GM21526 (cell line): ENCODE results near the gene NAP1L1.
A peak's percentile ranks its signal among the peaks of the same experiment; 100 is the strongest.

Source experiments
- ATAC-seq: cut with Tn5 transposase; IDR thresholded peaks from one replicate; pipeline ENCODE4 v1.9.1; 2021; ENCODE audit warnings: moderate library complexity; ENCODE audit not compliant: unreplicated experiment, low FRiP score

NAP1L1 gene

GRCh38 chr12:76024102-76024781, 60.2 kb downstream of the NAP1L1 start:
- ATAC-seq, result no peak

GRCh38 chr12:76023069-76023690, 61.3 kb downstream of the NAP1L1 start:
- no peak for ATAC-seq

- ATAC-seq, result no peak
Observed at GRCh38 chr12:76022506-76022905, 62.0 kb downstream of the NAP1L1 start.

GRCh38 chr12:76020731-76021672, 63.5 kb downstream of the NAP1L1 start:
- peak; percentile 53 for ATAC-seq

GRCh38 chr12:76020281-76020680, 64.2 kb downstream of the NAP1L1 start:
- ATAC-seq, result peak; percentile 54

GRCh38 chr12:76018672-76019071, 65.8 kb downstream of the NAP1L1 start:
- ATAC-seq, result no peak

- ATAC-seq, result no peak
Observed at GRCh38 chr12:76018111-76018510, 66.4 kb downstream of the NAP1L1 start.

- no peak for ATAC-seq
Observed at GRCh38 chr12:76014007-76014406, 70.5 kb downstream of the NAP1L1 start.

GRCh38 chr12:76013603-76014002, 70.9 kb downstream of the NAP1L1 start:
- ATAC-seq, result no peak

- no peak for ATAC-seq
Observed at GRCh38 chr12:76012644-76013043, 71.8 kb downstream of the NAP1L1 start.

GRCh38 chr12:76010732-76011458, 73.6 kb downstream of the NAP1L1 start:
- no peak for ATAC-seq

- no peak for ATAC-seq
Observed at GRCh38 chr12:76008428-76008827, 76.1 kb downstream of the NAP1L1 start.

GRCh38 chr12:76007640-76008039, 76.8 kb downstream of the NAP1L1 start:
- ATAC-seq, result no peak

- ATAC-seq, result no peak
Observed at GRCh38 chr12:76006028-76006925, 78.2 kb downstream of the NAP1L1 start.

GRCh38 chr12:76003355-76003638, 81.2 kb downstream of the NAP1L1 start:
- no peak for ATAC-seq

GRCh38 chr12:76002598-76003354, 81.7 kb downstream of the NAP1L1 start:
- ATAC-seq, result no peak

GRCh38 chr12:75998292-75999063, 86.0 kb downstream of the NAP1L1 start:
- ATAC-seq, result no peak

- no peak for ATAC-seq
Observed at GRCh38 chr12:75997658-75998057, 86.8 kb downstream of the NAP1L1 start.
